ENCODE results near the gene SIK2. TPM values are rescaled to one million over a fixed set of nuclear protein-coding genes. Genes with fewer than 3 reads are reported as not detected.
"Not testable (repeated sequence)": the region's sequence is repeated elsewhere in the genome, so short reads cannot be mapped to it uniquely, and the experiment has no call there.

SIK2 gene
- total RNA-seq, 3 donors from 2014 or later (not counting 1 experiment from before 2014, with no cell fraction given), result 7.1 to 14.3 (median 8.4) TPM

DNA sequence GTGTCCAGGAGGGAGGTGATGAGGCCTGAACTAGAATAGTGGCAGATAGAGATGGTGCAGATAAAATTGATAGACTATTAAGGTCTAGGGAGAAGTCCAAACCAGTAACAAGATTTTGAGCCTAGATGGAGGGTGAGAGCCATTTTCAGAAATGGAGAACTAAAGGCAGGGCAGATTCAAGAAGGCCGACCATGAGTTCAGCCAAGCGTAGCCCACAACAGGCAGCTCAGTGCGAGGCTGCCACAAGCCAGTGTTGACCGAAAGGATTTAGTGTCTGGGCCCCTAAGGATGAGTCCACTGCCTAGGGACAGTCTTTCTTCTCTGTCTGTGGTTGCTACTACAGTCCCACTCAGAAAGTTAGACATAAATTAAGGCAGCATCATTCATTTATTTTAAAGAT lies 112.3 kb downstream of the SIK2 start:
- H3K27ac ChIP-seq (ENCODE audit: low read length), result no peak overlapping the region
- H3K9me3 ChIP-seq (ENCODE audit: control insufficient read depth, insufficient read depth, low read length), result no peaks in the 10 kb centered on the region
- ATAC-seq, result no peak
- peaks cover 19% of the 10 kb centered on the region for H3K36me3 ChIP-seq (ENCODE audit: control insufficient read depth, insufficient read depth, low read length)
- peak overlapping the region in 1 of 2 donors; percentile 7 for H3K27ac Mint-ChIP-seq
- intact Hi-C loops (cut with micrococcal nuclease), result no loop called here
- H3K9me3 Mint-ChIP-seq, result no peaks in the 10 kb centered on the region
- TF ChIP-seq, protein P1, sequence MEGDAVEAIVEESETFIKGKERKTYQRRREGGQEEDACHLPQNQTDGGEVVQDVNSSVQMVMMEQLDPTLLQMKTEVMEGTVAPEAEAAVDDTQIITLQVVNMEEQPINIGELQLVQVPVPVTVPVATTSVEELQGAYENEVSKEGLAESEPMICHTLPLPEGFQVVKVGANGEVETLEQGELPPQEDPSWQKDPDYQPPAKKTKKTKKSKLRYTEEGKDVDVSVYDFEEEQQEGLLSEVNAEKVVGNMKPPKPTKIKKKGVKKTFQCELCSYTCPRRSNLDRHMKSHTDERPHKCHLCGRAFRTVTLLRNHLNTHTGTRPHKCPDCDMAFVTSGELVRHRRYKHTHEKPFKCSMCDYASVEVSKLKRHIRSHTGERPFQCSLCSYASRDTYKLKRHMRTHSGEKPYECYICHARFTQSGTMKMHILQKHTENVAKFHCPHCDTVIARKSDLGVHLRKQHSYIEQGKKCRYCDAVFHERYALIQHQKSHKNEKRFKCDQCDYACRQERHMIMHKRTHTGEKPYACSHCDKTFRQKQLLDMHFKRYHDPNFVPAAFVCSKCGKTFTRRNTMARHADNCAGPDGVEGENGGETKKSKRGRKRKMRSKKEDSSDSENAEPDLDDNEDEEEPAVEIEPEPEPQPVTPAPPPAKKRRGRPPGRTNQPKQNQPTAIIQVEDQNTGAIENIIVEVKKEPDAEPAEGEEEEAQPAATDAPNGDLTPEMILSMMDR (IDR thresholded peaks at IDR 0.05), result no peak
- H3K4me1 ChIP-seq (ENCODE audit: control insufficient read depth, insufficient read depth, low read length), result no peaks in the 10 kb centered on the region
- DNase-seq, result no peak
- H3K4me1 Mint-ChIP-seq, result peaks cover 0 to 6% of the 10 kb centered on the region in 2 donors
- H3K4me3 ChIP-seq (ENCODE audit: low read length), result no peak overlapping the region
- no peaks in the 10 kb centered on the region for H3K36me3 Mint-ChIP-seq
- no peak overlapping the region for H3K4me3 Mint-ChIP-seq
- 82% methylated on average over 4 of the region's 4 CpGs for WGBS (ENCODE audit: insufficient coverage)
- H3K27me3 Mint-ChIP-seq (ENCODE audit: low read depth in 2 of 2), result no peaks in the 10 kb centered on the region
- H3K27me3 ChIP-seq (ENCODE audit: control insufficient read depth, insufficient read depth, low read length), result no peaks in the 10 kb centered on the region

DNA sequence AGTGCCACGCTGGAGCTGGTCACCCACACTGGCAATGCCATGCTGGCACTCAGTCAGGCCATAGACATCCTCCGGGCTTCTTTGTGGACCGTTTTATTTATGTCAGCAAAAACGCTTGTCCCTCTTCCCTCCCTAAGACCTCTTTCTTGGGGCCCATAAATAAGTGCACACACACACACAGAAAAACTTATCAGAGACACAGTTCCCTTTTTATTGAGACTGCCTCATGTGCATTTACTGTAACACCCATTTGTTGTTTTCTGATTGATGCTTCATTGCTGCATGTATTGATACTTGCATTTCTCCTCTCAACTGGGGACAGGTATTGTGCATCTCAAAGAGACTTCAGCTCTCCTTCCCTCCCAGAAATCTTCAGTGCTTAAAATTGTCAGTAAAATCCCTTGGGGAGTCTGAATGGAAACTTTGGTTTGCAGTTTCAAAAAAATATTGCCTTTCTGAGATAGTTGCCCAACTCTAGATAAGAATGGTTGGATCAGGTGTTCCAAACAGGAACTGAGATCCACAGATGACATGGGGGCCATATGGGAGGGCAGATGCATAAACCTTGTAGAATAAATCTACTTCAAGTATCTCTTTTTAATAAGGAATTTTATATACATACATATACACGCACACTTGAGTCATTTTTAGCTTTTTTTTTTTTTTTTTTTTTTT lies 113.0 kb downstream of the SIK2 start:
- H3K4me3 Mint-ChIP-seq, result no peak overlapping the region
- Histone ChIP-seq H3K27ac (ENCODE audit: low read length) (no peak overlapping the region), H3K36me3 (ENCODE audit: control insufficient read depth, insufficient read depth, low read length) (peaks cover 26% of the 10 kb centered on the region)

DNA sequence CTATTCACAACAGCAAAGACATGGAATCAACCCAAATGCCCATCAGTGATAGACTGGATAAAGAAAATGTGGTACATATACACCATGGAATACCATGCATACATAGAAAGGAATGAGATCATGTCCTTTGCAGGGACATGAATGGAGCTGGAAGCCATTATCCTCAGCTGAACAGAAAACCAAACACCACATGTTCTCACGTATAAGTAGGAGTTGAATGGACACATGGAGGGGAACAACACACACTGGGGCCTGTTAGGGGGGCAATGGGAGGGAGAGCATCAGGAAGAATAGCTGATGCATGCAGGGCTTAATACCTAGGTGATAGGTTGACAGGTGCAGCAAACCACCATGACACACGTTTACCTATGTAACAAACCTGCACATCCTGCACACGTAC lies 115.4 kb downstream of the SIK2 start:
- H3K27ac Mint-ChIP-seq; H3K27me3 Mint-ChIP-seq (ENCODE audit: low read depth in 2 of 2); DNase-seq; intact Hi-C loops (cut with micrococcal nuclease); H3K36me3 Mint-ChIP-seq; H3K4me1 Mint-ChIP-seq; H3K9me3 Mint-ChIP-seq; H3K4me3 ChIP-seq (ENCODE audit: low read length); ATAC-seq; H3K4me3 Mint-ChIP-seq; H3K27me3 ChIP-seq (ENCODE audit: control insufficient read depth, insufficient read depth, low read length); H3K9me3 ChIP-seq (ENCODE audit: control insufficient read depth, insufficient read depth, low read length); H3K4me1 ChIP-seq (ENCODE audit: control insufficient read depth, insufficient read depth, low read length); H3K27ac ChIP-seq (ENCODE audit: low read length): not testable (repeated sequence)
- 80% methylated on average over 2 of the region's 3 CpGs for WGBS (ENCODE audit: insufficient coverage)
- H3K36me3 ChIP-seq (ENCODE audit: control insufficient read depth, insufficient read depth, low read length), result peaks cover 38% of the 10 kb centered on the region

More for the DNA sequence above, 113.0 kb downstream of the SIK2 start:
- DNase-seq (no peak), ATAC-seq (no peak)
- Mint-ChIP-seq H3K36me3 (no peaks in the 10 kb centered on the region), H3K27me3 (ENCODE audit: low read depth in 2 of 2) (no peaks in the 10 kb centered on the region), H3K27ac (no peak overlapping the region), H3K9me3 (no peaks in the 10 kb centered on the region), H3K4me1 (peaks cover 0 to 6% of the 10 kb centered on the region in 2 donors)
- TF ChIP-seq, protein P1 (IDR thresholded peaks at IDR 0.05), result no peak
- Histone ChIP-seq H3K4me1 (ENCODE audit: control insufficient read depth, insufficient read depth, low read length) (no peaks in the 10 kb centered on the region), H3K9me3 (ENCODE audit: control insufficient read depth, insufficient read depth, low read length) (no peaks in the 10 kb centered on the region), H3K4me3 (ENCODE audit: low read length) (no peak overlapping the region), H3K27me3 (ENCODE audit: control insufficient read depth, insufficient read depth, low read length) (no peaks in the 10 kb centered on the region)
- WGBS (ENCODE audit: insufficient coverage), result 51% methylated on average over 4 of the region's 5 CpGs
- intact Hi-C loops (cut with micrococcal nuclease), result no loop called here

DNA sequence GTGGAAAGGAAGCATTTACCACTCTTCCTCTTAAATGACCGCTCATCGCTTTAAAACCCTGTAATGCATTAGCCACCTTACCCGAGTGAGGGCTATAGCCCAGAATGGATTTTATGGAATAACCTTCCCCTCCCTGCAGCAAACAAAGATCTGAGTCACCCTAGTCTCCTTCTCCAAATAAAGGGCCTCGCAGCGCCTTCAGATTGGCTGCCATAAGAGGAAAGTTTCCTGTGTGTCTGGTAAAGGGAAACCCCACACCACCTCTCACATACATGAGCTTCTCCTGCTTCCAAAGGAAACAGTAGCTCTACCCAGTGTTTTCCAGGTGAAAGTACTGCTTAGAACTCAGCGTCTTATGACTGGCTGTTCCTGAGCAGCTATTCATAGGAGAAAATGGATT lies 116.2 kb downstream of the SIK2 start:
- Histone ChIP-seq H3K4me1 (ENCODE audit: control insufficient read depth, insufficient read depth, low read length) (no peaks in the 10 kb centered on the region), H3K4me3 (ENCODE audit: low read length) (no peak overlapping the region), H3K27me3 (ENCODE audit: control insufficient read depth, insufficient read depth, low read length) (no peaks in the 10 kb centered on the region), H3K27ac (ENCODE audit: low read length) (no peak overlapping the region), H3K9me3 (ENCODE audit: control insufficient read depth, insufficient read depth, low read length) (no peaks in the 10 kb centered on the region), H3K36me3 (ENCODE audit: control insufficient read depth, insufficient read depth, low read length) (peaks cover 44% of the 10 kb centered on the region)
- intact Hi-C loops (cut with micrococcal nuclease), result no loop called here
- DNase-seq, result no peak
- Mint-ChIP-seq H3K27ac (no peak overlapping the region), H3K9me3 (no peaks in the 10 kb centered on the region), H3K4me1 (peaks cover 0 to 6% of the 10 kb centered on the region in 2 donors), H3K36me3 (peaks cover 10% of the 10 kb centered on the region), H3K27me3 (ENCODE audit: low read depth in 2 of 2) (no peaks in the 10 kb centered on the region), H3K4me3 (no peak overlapping the region)
- ATAC-seq, result no peak
- TF ChIP-seq, protein P1 (IDR thresholded peaks at IDR 0.05), result no peak
- 98% methylated on average over 3 of the region's 6 CpGs for WGBS (ENCODE audit: insufficient coverage)

All from natural killer cell (primary cell).